ENCODE measurements around the gene PCGF3.
"Not testable (repeated sequence)": the region's sequence is repeated elsewhere in the genome, so short reads cannot be mapped to it uniquely, and the experiment has no call there.

PCGF3 gene

DNA sequence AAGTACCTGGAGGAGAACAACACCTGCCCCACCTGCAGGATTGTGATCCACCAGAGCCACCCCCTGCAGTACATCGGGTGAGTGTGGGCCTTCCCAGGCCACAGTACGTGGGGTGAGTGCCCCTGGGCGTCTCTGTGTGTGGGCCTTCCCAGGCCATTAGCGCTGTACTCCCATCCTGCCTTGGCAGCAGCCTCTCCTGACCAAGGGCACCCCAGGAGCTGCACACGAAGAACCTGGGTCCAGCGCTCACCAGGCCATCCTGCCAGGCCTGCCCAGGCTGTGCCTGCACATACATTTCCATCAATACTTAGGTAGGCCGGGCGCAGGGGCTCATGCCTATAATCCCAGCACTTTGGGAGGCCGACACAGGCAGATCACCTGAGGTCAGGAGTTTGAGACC is 29.3 kb downstream of the PCGF3 start:
- no peaks in the 10 kb centered on the region for H3K27me3 ChIP-seq (ENCODE audit: low read length)
- H3K79me2 ChIP-seq (ENCODE audit: insufficient read depth, low read length), result no peaks in the 10 kb centered on the region
- H3K9me3 ChIP-seq (ENCODE audit: insufficient read depth, low read length), result no peaks in the 10 kb centered on the region
- TF ChIP-seq, protein P1, sequence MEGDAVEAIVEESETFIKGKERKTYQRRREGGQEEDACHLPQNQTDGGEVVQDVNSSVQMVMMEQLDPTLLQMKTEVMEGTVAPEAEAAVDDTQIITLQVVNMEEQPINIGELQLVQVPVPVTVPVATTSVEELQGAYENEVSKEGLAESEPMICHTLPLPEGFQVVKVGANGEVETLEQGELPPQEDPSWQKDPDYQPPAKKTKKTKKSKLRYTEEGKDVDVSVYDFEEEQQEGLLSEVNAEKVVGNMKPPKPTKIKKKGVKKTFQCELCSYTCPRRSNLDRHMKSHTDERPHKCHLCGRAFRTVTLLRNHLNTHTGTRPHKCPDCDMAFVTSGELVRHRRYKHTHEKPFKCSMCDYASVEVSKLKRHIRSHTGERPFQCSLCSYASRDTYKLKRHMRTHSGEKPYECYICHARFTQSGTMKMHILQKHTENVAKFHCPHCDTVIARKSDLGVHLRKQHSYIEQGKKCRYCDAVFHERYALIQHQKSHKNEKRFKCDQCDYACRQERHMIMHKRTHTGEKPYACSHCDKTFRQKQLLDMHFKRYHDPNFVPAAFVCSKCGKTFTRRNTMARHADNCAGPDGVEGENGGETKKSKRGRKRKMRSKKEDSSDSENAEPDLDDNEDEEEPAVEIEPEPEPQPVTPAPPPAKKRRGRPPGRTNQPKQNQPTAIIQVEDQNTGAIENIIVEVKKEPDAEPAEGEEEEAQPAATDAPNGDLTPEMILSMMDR (IDR thresholded peaks at IDR 0.05; ENCODE audit: insufficient read depth, low read length, poor library complexity, severe bottlenecking), result no peak
- TF ChIP-seq EZH2phosphoT487 (conservative IDR thresholded peaks at IDR 0.05; ENCODE audit: low read length), result no peak
- no peaks in the 10 kb centered on the region for H3K9me2 ChIP-seq (replicated peaks; ENCODE audit: insufficient read depth, low read length)
- H3F3A ChIP-seq (ENCODE audit: insufficient read depth), result no peaks in the 10 kb centered on the region
- no peaks in the 10 kb centered on the region for H3K36me3 ChIP-seq (ENCODE audit: low read length)
- no peak overlapping the region for H2AFZ ChIP-seq (ENCODE audit: low read depth, low read length, severe bottlenecking)
- H4K20me1 ChIP-seq (ENCODE audit: low read depth, low read length), result no peaks in the 10 kb centered on the region
- no peak overlapping the region for H3K4me2 ChIP-seq (ENCODE audit: low read depth, low read length, poor library complexity, severe bottlenecking)
- H3K4me3 ChIP-seq (ENCODE audit: insufficient read depth, low read length, poor library complexity, severe bottlenecking), result no peak overlapping the region
- H3K9ac ChIP-seq (ENCODE audit: low read length), result no peak overlapping the region
- H3K27ac ChIP-seq (ENCODE audit: low read depth, low read length), result no peak overlapping the region

GRCh38 chr4:735583-735982 is 30.0 kb downstream of the PCGF3 start:
- Histone ChIP-seq H3K4me2 (ENCODE audit: low read depth, low read length, poor library complexity, severe bottlenecking) (no peak overlapping the region), H3F3A (ENCODE audit: insufficient read depth) (no peaks in the 10 kb centered on the region), H3K27ac (ENCODE audit: low read depth, low read length) (no peak overlapping the region), H3K9me3 (ENCODE audit: insufficient read depth, low read length) (no peaks in the 10 kb centered on the region), H3K4me3 (ENCODE audit: insufficient read depth, low read length, poor library complexity, severe bottlenecking) (no peak overlapping the region), H3K79me2 (ENCODE audit: insufficient read depth, low read length) (no peaks in the 10 kb centered on the region), H3K36me3 (ENCODE audit: low read length) (no peaks in the 10 kb centered on the region), H3K9ac (ENCODE audit: low read length) (no peak overlapping the region), H3K9me2 (replicated peaks; ENCODE audit: insufficient read depth, low read length) (no peaks in the 10 kb centered on the region), H3K27me3 (ENCODE audit: low read length) (no peaks in the 10 kb centered on the region), H4K20me1 (ENCODE audit: low read depth, low read length) (no peaks in the 10 kb centered on the region), H2AFZ (ENCODE audit: low read depth, low read length, severe bottlenecking) (no peak overlapping the region)
- no peak for TF ChIP-seq EZH2phosphoT487 (conservative IDR thresholded peaks at IDR 0.05; ENCODE audit: low read length)
- TF ChIP-seq, protein P1 (IDR thresholded peaks at IDR 0.05; ENCODE audit: insufficient read depth, low read length, poor library complexity, severe bottlenecking), result no peak

DNA sequence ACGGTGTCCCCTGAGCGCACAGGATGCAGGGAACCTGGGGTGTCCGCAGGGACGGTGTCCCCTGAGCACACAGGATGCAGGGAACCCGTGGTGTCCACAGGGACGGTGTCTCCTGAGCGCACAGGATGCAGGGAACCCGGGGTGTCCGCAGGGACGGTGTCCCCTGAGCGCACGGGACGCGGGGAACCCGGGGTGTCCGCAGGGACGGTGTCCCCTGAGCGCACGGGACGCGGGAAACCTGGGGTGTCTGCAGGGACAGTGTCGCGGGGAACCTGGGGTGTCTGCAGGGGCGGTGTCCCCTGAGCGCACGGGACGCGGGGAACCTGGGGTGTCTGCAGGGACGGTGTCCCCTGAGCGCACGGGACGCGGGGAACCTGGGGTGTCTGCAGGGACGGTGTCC is 30.9 kb downstream of the PCGF3 start:
- not testable (repeated sequence) for H3K4me3 ChIP-seq (ENCODE audit: insufficient read depth, low read length, poor library complexity, severe bottlenecking); H3K4me2 ChIP-seq (ENCODE audit: low read depth, low read length, poor library complexity, severe bottlenecking); H3K27me3 ChIP-seq (ENCODE audit: low read length); H3K9ac ChIP-seq (ENCODE audit: low read length); H3K36me3 ChIP-seq (ENCODE audit: low read length); H4K20me1 ChIP-seq (ENCODE audit: low read depth, low read length); H2AFZ ChIP-seq (ENCODE audit: low read depth, low read length, severe bottlenecking); H3K79me2 ChIP-seq (ENCODE audit: insufficient read depth, low read length); H3K9me2 ChIP-seq (replicated peaks; ENCODE audit: insufficient read depth, low read length); H3F3A ChIP-seq (ENCODE audit: insufficient read depth); H3K27ac ChIP-seq (ENCODE audit: low read depth, low read length); H3K9me3 ChIP-seq (ENCODE audit: insufficient read depth, low read length)

- Histone ChIP-seq H3K4me2 (ENCODE audit: low read depth, low read length, poor library complexity, severe bottlenecking) (no peak overlapping the region), H3K27ac (ENCODE audit: low read depth, low read length) (no peak overlapping the region), H4K20me1 (ENCODE audit: low read depth, low read length) (no peaks in the 10 kb centered on the region), H3K4me3 (ENCODE audit: insufficient read depth, low read length, poor library complexity, severe bottlenecking) (no peak overlapping the region), H3F3A (ENCODE audit: insufficient read depth) (peaks cover 5% of the 10 kb centered on the region; the same call in 1 of the 2 replicates), H3K9me3 (ENCODE audit: insufficient read depth, low read length) (no peaks in the 10 kb centered on the region), H3K36me3 (ENCODE audit: low read length) (no peaks in the 10 kb centered on the region), H3K9me2 (replicated peaks; ENCODE audit: insufficient read depth, low read length) (no peaks in the 10 kb centered on the region), H2AFZ (ENCODE audit: low read depth, low read length, severe bottlenecking) (no peak overlapping the region), H3K9ac (ENCODE audit: low read length) (no peak overlapping the region), H3K79me2 (ENCODE audit: insufficient read depth, low read length) (no peaks in the 10 kb centered on the region), H3K27me3 (ENCODE audit: low read length) (no peaks in the 10 kb centered on the region)
- TF ChIP-seq, protein P1 (IDR thresholded peaks at IDR 0.05; ENCODE audit: insufficient read depth, low read length, poor library complexity, severe bottlenecking), result no peak
- no peak for TF ChIP-seq EZH2phosphoT487 (conservative IDR thresholded peaks at IDR 0.05; ENCODE audit: low read length)
Measured at GRCh38 chr4:738781-739280, 33.2 kb downstream of the PCGF3 start.
